H1 (cell line): ENCODE data around the gene C2. TPM values are rescaled to one million over a fixed set of nuclear protein-coding genes. Genes with fewer than 3 reads are reported as not detected.

Experiments
- CTCF ChIA-PET: fragments of 300-600 bp; sonication (Branson Sonifier 250); formaldehyde crosslinking; loops from one replicate; lab custom pipeline; 2021; ENCODE audit not compliant: partially characterized antibody; lab: Charles Lee
- POLR2A ChIA-PET: fragments of 300-600 bp; sonication (Branson Sonifier 250); formaldehyde crosslinking; loops from one replicate; lab custom pipeline; 2021; ENCODE audit warnings: inconsistent platforms; ENCODE audit not compliant: partially characterized antibody; lab: Charles Lee
- DNase-seq, 2 experiments: peaks; one replicate each; pipeline versions ENCODE4 v3.0.0 to v3.0.0-alpha.2; 2010 to 2022; ENCODE audit warnings: low spot score in 2 of 2, low read depth in 1 of 2, mixed read lengths in 1 of 2
- FAIRE-seq: peaks from 2 replicates; lab custom pipeline; 2011; peaks lifted over from hg19 to GRCh38; lab: Jason Lieb, UNC
- H2AFZ ChIP-seq: 2 replicates; pipeline ENCODE4 v1.8.1; 2012; ENCODE audit warnings: low read length, inconsistent platforms
- H2AK5ac ChIP-seq: 2 replicates; pipeline ENCODE4 v1.6.1; 2013; ENCODE audit warnings: low read depth, low read length
- H2BK120ac ChIP-seq: replicated peaks from 2 replicates; pipeline ENCODE3; 2013; ENCODE audit warnings: low read depth, low read length, inconsistent platforms
- H2BK12ac ChIP-seq: 2 replicates; pipeline ENCODE4 v1.6.1; 2013; ENCODE audit warnings: low read depth, low read length
- H2BK15ac ChIP-seq: 2 replicates; pipeline ENCODE4 v1.6.1; 2013; ENCODE audit warnings: low read length
- H2BK20ac ChIP-seq: 2 replicates; pipeline ENCODE4 v1.6.1; 2013; ENCODE audit warnings: low read length
- H2BK5ac ChIP-seq: 2 replicates; pipeline ENCODE4 v1.6.1; 2013; ENCODE audit warnings: low read depth, low read length
- H3K14ac ChIP-seq: 2 replicates; pipeline ENCODE4 v1.6.1; 2013; ENCODE audit warnings: inconsistent platforms; ENCODE audit not compliant: insufficient read length
- H3K18ac ChIP-seq: 2 replicates; pipeline ENCODE4 v1.6.1; 2013; ENCODE audit warnings: low read length; ENCODE audit errors: extremely low read depth
- H3K23ac ChIP-seq: 2 replicates; pipeline ENCODE4 v1.6.1; 2013; ENCODE audit warnings: inconsistent platforms; ENCODE audit not compliant: insufficient read length
- H3K23me2 ChIP-seq: 2 replicates; pipeline ENCODE4 v1.6.1; 2013; ENCODE audit warnings: low read depth, low read length
- H3K27ac ChIP-seq: 2 replicates; pipeline ENCODE4 v1.6.1; 2011; ENCODE audit warnings: low read depth, low read length, inconsistent platforms
- H3K27me3 ChIP-seq, 4 experiments: replicated peaks in 1 of 4; 1 replicate in 1 of 4; 2 replicates in 3 of 4; pipeline versions ENCODE4 v1.6.1 to v1.8.1; 2011 to 2013; ENCODE audit warnings: low read length in 3 of 4, mild to moderate bottlenecking in 3 of 4, inconsistent platforms in 2 of 4, mixed read lengths in 2 of 4, moderate library complexity in 1 of 4; ENCODE audit not compliant: control insufficient read depth in 3 of 4, insufficient read depth in 3 of 4; ENCODE audit errors: extremely low read depth in 1 of 4
- H3K36me3 ChIP-seq, 4 experiments: 2 replicates each; pipeline versions ENCODE4 v1.6.1 to v1.8.1; 2011 to 2013; ENCODE audit warnings: mild to moderate bottlenecking in 4 of 4, low read length in 3 of 4, moderate library complexity in 2 of 4, control low read depth in 1 of 4, inconsistent platforms in 1 of 4; ENCODE audit not compliant: insufficient read depth in 4 of 4, control insufficient read depth in 2 of 4
- H3K4ac ChIP-seq: replicated peaks from 2 replicates; pipeline ENCODE3; 2013; ENCODE audit warnings: low read length, low read depth, mixed read lengths, inconsistent platforms; ENCODE audit not compliant: insufficient read length
- H3K4me1 ChIP-seq, 4 experiments: replicated peaks in 1 of 4; 1 replicate in 1 of 4; 2 replicates in 3 of 4; pipeline versions ENCODE4 v1.6.1 to v1.8.1; 2011 to 2013; ENCODE audit warnings: low read length in 3 of 4, inconsistent platforms in 2 of 4, mixed read lengths in 1 of 4; ENCODE audit not compliant: insufficient read depth in 4 of 4, control insufficient read depth in 3 of 4
- H3K4me2 ChIP-seq, 2 experiments: 2 replicates each; pipeline versions ENCODE4 v1.6.1 to v1.8.1; 2011 to 2013; ENCODE audit warnings: low read depth in 2 of 2, low read length in 2 of 2, control low read depth in 1 of 2, inconsistent platforms in 1 of 2, mild to moderate bottlenecking in 1 of 2; ENCODE audit not compliant: insufficient read depth in 1 of 2
- H3K4me3 ChIP-seq, 4 experiments: fragments of 200-600, 300-600 bp in 1 of 4; sonication (generic), shearing (Covaris generic), sonication (Bioruptor Twin) in 1 of 4; 2 replicates each; pipeline versions ENCODE4 v1.5.1 to v1.8.1; 2011 to 2016; ENCODE audit warnings: low read length in 4 of 4, low read depth in 3 of 4, control low read depth in 2 of 4, inconsistent platforms in 2 of 4, mild to moderate bottlenecking in 2 of 4, mixed read lengths in 1 of 4, moderate library complexity in 1 of 4; ENCODE audit not compliant: insufficient read depth in 2 of 4; ENCODE audit errors: extremely low read depth in 1 of 4
- H3K56ac ChIP-seq: replicated peaks from 2 replicates; pipeline ENCODE3; 2013; ENCODE audit warnings: low read depth, mild to moderate bottlenecking, mixed read lengths, low read length, inconsistent platforms; ENCODE audit not compliant: insufficient read length
- H3K79me1 ChIP-seq: 2 replicates; pipeline ENCODE4 v1.6.1; 2013; ENCODE audit warnings: low read depth, low read length, control low read depth
- H3K79me2 ChIP-seq, 2 experiments: 2 replicates each; pipeline versions ENCODE4 v1.6.1 to v1.8.1; 2012 to 2013; ENCODE audit warnings: low read length in 2 of 2, mild to moderate bottlenecking in 2 of 2, inconsistent platforms in 1 of 2; ENCODE audit not compliant: insufficient read depth in 2 of 2, control insufficient read depth in 1 of 2
- H3K9ac ChIP-seq, 4 experiments: replicated peaks in 1 of 4; 1 replicate in 1 of 4; 2 replicates in 3 of 4; pipeline versions ENCODE4 v1.6.1 to v1.8.1; 2011 to 2013; ENCODE audit warnings: low read depth in 3 of 4, low read length in 3 of 4, control low read depth in 2 of 4, mild to moderate bottlenecking in 2 of 4, moderate library complexity in 2 of 4, inconsistent platforms in 1 of 4; ENCODE audit errors: extremely low read depth in 1 of 4
- H3K9me3 ChIP-seq, 2 experiments: 2 replicates each; pipeline versions ENCODE4 v1.6.1 to v1.8.1; 2012 to 2013; ENCODE audit warnings: mild to moderate bottlenecking in 2 of 2, moderate library complexity in 2 of 2, control low read depth in 1 of 2, inconsistent platforms in 1 of 2, low read depth in 1 of 2, low read length in 1 of 2, mixed read lengths in 1 of 2; ENCODE audit not compliant: insufficient read depth in 2 of 2
- H4K20me1 ChIP-seq, 2 experiments: replicated peaks in 1 of 2; 2 replicates each; pipeline versions ENCODE3 to v1.8.1; 2011 to 2013; ENCODE audit warnings: inconsistent platforms in 2 of 2, low read length in 2 of 2, mild to moderate bottlenecking in 1 of 2; ENCODE audit not compliant: insufficient read depth in 2 of 2, control insufficient read depth in 1 of 2
- H4K5ac ChIP-seq: 2 replicates; pipeline ENCODE4 v1.6.1; 2013; ENCODE audit warnings: low read length, low read depth, mixed read lengths, inconsistent platforms; ENCODE audit not compliant: insufficient read length
- H4K8ac ChIP-seq: 2 replicates; pipeline ENCODE4 v1.8.0; 2013; ENCODE audit warnings: mild to moderate bottlenecking, moderate library complexity, low read length, inconsistent platforms; ENCODE audit not compliant: insufficient read depth; ENCODE audit errors: extremely low read depth
- H4K91ac ChIP-seq: replicated peaks from 2 replicates; pipeline ENCODE3; 2013; ENCODE audit warnings: low read length, mixed read lengths, inconsistent platforms; ENCODE audit not compliant: insufficient read length
- BACH1 ChIP-seq: IDR thresholded peaks from 2 replicates; pipeline ENCODE4 v1.6.1; 2012; ENCODE audit warnings: low read length, improper control_type of control experiment
- NANOG ChIP-seq: IDR thresholded peaks from 2 replicates; pipeline ENCODE4 v1.6.1; 2011; ENCODE audit warnings: low read length, low read depth, mild to moderate bottlenecking, inconsistent platforms; ENCODE audit not compliant: insufficient read depth, poor library complexity, severe bottlenecking
- NRF1 ChIP-seq: IDR thresholded peaks from 2 replicates; pipeline ENCODE4 v1.6.1; 2011; ENCODE audit warnings: mild to moderate bottlenecking, low read depth, low read length, improper control_type of control experiment
- POLR2A ChIP-seq, 2 experiments: IDR thresholded peaks; 1 replicate in 1 of 2; 2 replicates in 1 of 2; pipeline ENCODE4 v1.6.1; 2011; ENCODE audit warnings: low read depth in 2 of 2, low read length in 2 of 2, mild to moderate bottlenecking in 2 of 2; ENCODE audit errors: control extremely low read depth in 1 of 2
- RAD21 ChIP-seq, 2 experiments: IDR thresholded peaks in 1 of 2; conservative IDR thresholded peaks in 1 of 2; 2 replicates each; pipeline ENCODE4 v1.6.1; 2011; ENCODE audit warnings: low read depth in 2 of 2, low read length in 2 of 2, improper control_type of control experiment in 1 of 2, inconsistent platforms in 1 of 2, mild to moderate bottlenecking in 1 of 2, moderate library complexity in 1 of 2
- RBBP5 ChIP-seq: IDR thresholded peaks from 2 replicates; pipeline ENCODE4 v1.7.1; 2012; ENCODE audit warnings: low read depth, mild to moderate bottlenecking, inconsistent platforms, low read length, moderate library complexity, borderline replicate concordance
- RXRA ChIP-seq: IDR thresholded peaks from 2 replicates; pipeline ENCODE4 v1.6.1; 2011; ENCODE audit warnings: low read depth, mild to moderate bottlenecking, low read length, moderate library complexity; ENCODE audit not compliant: insufficient read depth
- SAP30 ChIP-seq: fragments of 300-600 bp; sonication (generic); IDR thresholded peaks from 2 replicates; pipeline ENCODE4 v1.7.1; 2012; ENCODE audit warnings: low read length, moderate library complexity, mild to moderate bottlenecking, inconsistent platforms; ENCODE audit not compliant: insufficient read depth, insufficient replicate concordance
- SIN3A ChIP-seq, 2 experiments: IDR thresholded peaks in 1 of 2; conservative IDR thresholded peaks in 1 of 2; 2 replicates each; pipeline ENCODE4 v1.6.1; 2011 to 2012; ENCODE audit warnings: low read length in 2 of 2, improper control_type of control experiment in 1 of 2, low read depth in 1 of 2, mild to moderate bottlenecking in 1 of 2
- SP1 ChIP-seq: IDR thresholded peaks from 2 replicates; pipeline ENCODE4 v1.6.1; 2011; ENCODE audit warnings: low read depth, low read length
- WGBS, 2 experiments: shearing (Covaris generic) in 1 of 2; methylation state at CpG; one replicate each; pipeline versions ENCODE4 v1.1.6 to v1.1.7; 2013 to 2015; ENCODE audit warnings: low lambda C conversion rate in 2 of 2, mixed read lengths in 2 of 2, inconsistent platforms in 1 of 2, low coverage in 1 of 2, missing lambda C conversion rate in 1 of 2; ENCODE audit not compliant: insufficient replicate concordance in 2 of 2, insufficient coverage in 1 of 2, insufficient read length in 1 of 2; ENCODE audit errors: extremely low coverage in 1 of 2, missing lambda C conversion rate in 1 of 2; 5-methylcytosine and 5-hydroxymethylcytosine counted together
- polyA plus RNA-seq, 7 experiments: library from polyadenylated mRNA; depleted of rRNA in 3 of 7; stranded (reverse) in 5 of 7; unstranded in 2 of 7; fragments of >200 nt in 5 of 7; fragments of 200-250 nt in 2 of 7; gene quantifications; 1 replicate in 5 of 7; 2 replicates in 1 of 7; 4 replicates in 1 of 7; pipeline versions ENCODE4 v1.2.1 to v1.2.3, GENCODE V29; 2011 to 2013; ENCODE audit warnings: missing spikeins in 2 of 7, mixed read lengths in 2 of 7
- total RNA-seq: library from RNA; stranded (reverse); fragmentation: NEBNext Ultra II Directional; extraction: Animal tissue kit (Norgen Biotek cat#: 25700); gene quantifications from 2 replicates; pipeline ENCODE4 v1.2.1, GENCODE V29; 2021

Gene C2
- total and polyA plus RNA-seq, 2 of the 8 experiments (the other 6 are each of a cell fraction or from before 2014, with no cell fraction given), result 0.26 to 0.38 TPM

DNA sequence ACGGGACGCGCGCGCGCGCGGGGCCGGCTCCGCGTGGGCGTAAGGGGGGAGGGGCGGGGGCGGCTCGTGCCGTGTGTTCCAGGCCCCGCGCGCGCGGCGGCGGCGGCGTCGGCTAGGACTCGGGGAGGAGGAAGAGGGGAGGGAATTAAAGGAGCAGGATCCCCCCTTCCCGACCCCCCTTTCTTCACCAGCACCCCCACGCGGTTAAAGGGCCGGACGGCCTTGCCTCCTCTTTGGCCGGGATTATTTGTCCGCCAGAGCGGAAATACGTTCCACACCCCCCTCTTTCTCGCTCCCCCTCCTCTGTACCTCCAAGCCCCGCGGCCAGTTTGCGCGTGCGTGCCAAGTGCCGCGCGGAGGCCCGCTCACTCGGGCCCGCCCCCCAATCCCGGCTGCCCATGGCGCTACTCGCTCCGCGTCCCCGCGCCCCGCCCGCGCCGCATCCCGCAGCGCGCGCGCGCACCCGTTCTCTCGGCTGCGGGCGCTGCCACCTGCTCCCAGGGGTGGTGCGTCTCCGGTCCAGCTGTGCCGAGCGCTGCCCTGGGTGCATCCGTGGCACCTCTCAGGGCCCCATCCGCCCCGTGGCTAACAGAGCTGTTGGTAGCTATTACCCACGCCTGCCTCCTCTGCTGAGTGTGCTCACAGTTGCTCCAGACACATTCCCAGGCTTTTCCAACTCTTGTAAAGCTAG, 25.4 kb upstream of the C2 start, which contains the start of gene ZBTB12:
Gene ZBTB12 (minus strand): TSS at position 134 of the 691 bp plus-strand sequence. CDS start 781 bp downstream, outside the sequence.
- Histone ChIP-seq H3K23ac (no peak within 1 kb of the TSS), H3K14ac (no peak within 1 kb of the TSS), H3K79me2 (peaks cover 0 to 12% of the 10 kb centered on the region in 2 experiments; a peak in 2 of 4 replicates), H2BK120ac (no peak within 1 kb of the TSS), H3K36me3 (peaks cover 0 to 5% (median 3%) of the 10 kb centered on the region in 4 experiments; a peak in 3 of 8 replicates), H2AFZ (no peak within 1 kb of the TSS), H4K8ac (peak within 1 kb of the TSS; percentile 42), H3K9ac (peak within 1 kb of the TSS in 3 of 4 experiments; percentile 34 to 57 (median 42); a peak in 5 of 7 replicates), H4K91ac (peak within 1 kb of the TSS; percentile 62), H2AK5ac (no peak within 1 kb of the TSS), H3K27ac (no peak within 1 kb of the TSS), H2BK12ac (peak within 1 kb of the TSS; percentile 68), H4K5ac (peak within 1 kb of the TSS; percentile 20), H3K56ac (peak within 1 kb of the TSS; percentile 42), H3K27me3 (no peaks in the 10 kb centered on the region), H3K4me3 (peak within 1 kb of the TSS; percentile 29 to 66 (median 51)), H3K23me2 (peaks cover 10% of the 10 kb centered on the region), H3K9me3 (no peaks in the 10 kb centered on the region), H3K79me1 (peaks cover 2% of the 10 kb centered on the region), H3K18ac (peak within 1 kb of the TSS; percentile 95), H4K20me1 (no peaks in the 10 kb centered on the region), H2BK15ac (peak within 1 kb of the TSS; percentile 81), H3K4ac (peak within 1 kb of the TSS; percentile 19), H2BK5ac (peak within 1 kb of the TSS; percentile 90; the same call in 1 of the 2 replicates), H3K4me1 (peaks cover 0 to 18% (median 12%) of the 10 kb centered on the region in 4 experiments; a peak in 6 of 7 replicates), H2BK20ac (0 out of 2 replicates have a peak within 1 kb of the TSS, but pooled peaks have one; percentile 6), H3K4me2 (peak within 1 kb of the TSS; percentile 86)
- peak; percentile 86 to 93 for DNase-seq
- WGBS, 2 experiments, result 2% methylated on average over 47 of the region's 77 CpGs; no CpG with 5 or more reads in 1 of the 2 experiments
- CTCF ChIA-PET, result interaction anchor here (0.9 to 1.3 kb wide), 3 partner anchors 44 to 50 kb away, joined by 3 to 5 read pairs (median 3); partner anchors contain the start of gene CFB
- POLR2A ChIA-PET, result interaction anchor here (0.7 to 1.2 kb wide), 9 partner anchors 11 to 188 kb away, joined by 3 to 5 read pairs (median 3); partner anchors contain the start of genes HSPA1A and HSPA1L
- no peak for FAIRE-seq
- TF ChIP-seq RBBP5 (peak; percentile 69; the same call in 1 of the 2 replicates), SIN3A (conservative IDR thresholded peaks at IDR 0.05 in 1 of 2, IDR thresholded peaks at IDR 0.05 in 1 of 2; ENCODE audit: low read depth in 1 of 2, low read length in 2 of 2) (peak in 1 of 2 experiments; percentile 67; a peak in 2 of 4 replicates), SP1 (peak; percentile 51; the same call in 1 of the 2 replicates), RXRA (no peak), NANOG (no peak), POLR2A (IDR thresholded peaks at IDR 0.05; ENCODE audit: control extremely low read depth in 1 of 2, low read depth in 2 of 2, low read length in 2 of 2) (no peak), RAD21 (IDR thresholded peaks at IDR 0.05 in 1 of 2, conservative IDR thresholded peaks at IDR 0.05 in 1 of 2; ENCODE audit: low read depth in 2 of 2, low read length in 2 of 2) (peak; percentile 56 to 57), BACH1 (no peak; the same call in 1 of the 2 replicates), NRF1 (peak; percentile 44), SAP30 (no peak)
